Inflammatory macrophage treated with lipopolysaccharide for 4 hours (primary cell): ENCODE measurements around the gene GFRA4.

Source experiments
- DNase-seq: peaks from one replicate; pipeline ENCODE4 v3.0.0-alpha.2; 2020

Gene GFRA4

GRCh38 chr20:3673221-3674070 is 10.2 kb upstream of the GFRA4 start:
- no peak for DNase-seq

- peak; percentile 13 for DNase-seq
Measured at GRCh38 chr20:3672547-3673171, 9.5 kb upstream of the GFRA4 start.

- no peak for DNase-seq
Measured at GRCh38 chr20:3671986-3672546, 8.9 kb upstream of the GFRA4 start.

- DNase-seq, result no peak
Measured at GRCh38 chr20:3670945-3671344, 7.7 kb upstream of the GFRA4 start.

- no peak for DNase-seq
Measured at GRCh38 chr20:3670511-3670910, 7.3 kb upstream of the GFRA4 start.

GRCh38 chr20:3669710-3670367 is 6.6 kb upstream of the GFRA4 start:
- no peak for DNase-seq

- DNase-seq, result no peak
Measured at GRCh38 chr20:3667434-3668037, 4.3 kb upstream of the GFRA4 start.

GRCh38 chr20:3663858-3664257 is 659 bp upstream of the GFRA4 start:
- DNase-seq, result no peak

- no peak for DNase-seq
Measured at GRCh38 chr20:3661814-3662665, 1.2 kb downstream of the GFRA4 start.

GRCh38 chr20:3661060-3661813 is 2.0 kb downstream of the GFRA4 start:
- DNase-seq, result no peak

GRCh38 chr20:3660262-3661059 is 2.7 kb downstream of the GFRA4 start:
- no peak for DNase-seq

- no peak for DNase-seq
Measured at GRCh38 chr20:3659492-3660261, 3.5 kb downstream of the GFRA4 start.

GRCh38 chr20:3658716-3659491 is 4.3 kb downstream of the GFRA4 start:
- DNase-seq, result peak; percentile 70

- DNase-seq, result no peak
Measured at GRCh38 chr20:3658019-3658715, 5.0 kb downstream of the GFRA4 start.

GRCh38 chr20:3655131-3655405 is 8.1 kb downstream of the GFRA4 start:
- no peak for DNase-seq

- no peak for DNase-seq
Measured at GRCh38 chr20:3654326-3655130, 8.7 kb downstream of the GFRA4 start.

GRCh38 chr20:3653921-3654320 is 9.3 kb downstream of the GFRA4 start:
- no peak for DNase-seq
